Calu3 (cell line): Measurements from ENCODE around the gene FRMPD2. TPM values are rescaled to one million over a fixed set of nuclear protein-coding genes. Genes with fewer than 3 reads are reported as not detected.
"Not testable (repeated sequence)": the region's sequence is repeated elsewhere in the genome, so short reads cannot be mapped to it uniquely, and the experiment has no call there.

Experiments used
- BruUV-seq: library from RNA; stranded (reverse); fragments of 400-500 nt; replicated peaks from 2 replicates; lab custom pipeline; 2021; lab: Mats Ljungman, UMichigan
- CTCF ChIA-PET: fragments of 300-600 bp; sonication (Branson Sonifier 250); formaldehyde crosslinking; loops from one replicate; lab custom pipeline; 2022; ENCODE audit warnings: antibody characterized with exemption; lab: Charles Lee
- DNase-seq: peaks from one replicate; pipeline ENCODE4 v3.0.0; 2022
- H3K27ac Mint-ChIP-seq: one replicate; pipeline ENCODE4 v1.8.0; 2022; ENCODE audit warnings: mixed read lengths; ENCODE audit not compliant: unreplicated experiment
- H3K27me3 Mint-ChIP-seq: one replicate; pipeline ENCODE4 v1.8.0; 2022; ENCODE audit warnings: mixed read lengths; ENCODE audit not compliant: unreplicated experiment
- H3K36me3 Mint-ChIP-seq: one replicate; pipeline ENCODE4 v1.8.0; 2022; ENCODE audit warnings: mild to moderate bottlenecking, moderate library complexity, mixed read lengths; ENCODE audit not compliant: insufficient read depth, unreplicated experiment
- H3K4me1 Mint-ChIP-seq: one replicate; pipeline ENCODE4 v1.8.0; 2022; ENCODE audit warnings: mild to moderate bottlenecking, low read depth, mixed read lengths; ENCODE audit not compliant: unreplicated experiment
- H3K4me3 Mint-ChIP-seq: one replicate; pipeline ENCODE4 v1.8.0; 2022; ENCODE audit warnings: mild to moderate bottlenecking, low read depth, moderate library complexity, mixed read lengths; ENCODE audit not compliant: unreplicated experiment
- H3K9me3 Mint-ChIP-seq: one replicate; pipeline ENCODE4 v1.8.0; 2022; ENCODE audit warnings: low read depth, mixed read lengths; ENCODE audit not compliant: unreplicated experiment
- CTCF ChIP-seq: fragments of 200-600 bp; IDR thresholded peaks from one replicate; pipeline ENCODE4 v1.8.0; 2022; ENCODE audit warnings: antibody characterized with exemption; ENCODE audit not compliant: unreplicated experiment
- intact Hi-C: fragments of 100-400 bp; cut with micrococcal nuclease; formaldehyde crosslinking; loops from one replicate; pipeline ENCODE4 v1.10.0; 2022; ENCODE audit not compliant: unreplicated experiment
- total RNA-seq: library from RNA; stranded (reverse); gene quantifications from 2 replicates; pipeline ENCODE4 v1.2.3, GENCODE V29; 2022

The FRMPD2 gene
- total RNA-seq, 1 experiment from 2014 or later: 1.9 TPM

- no peak for DNase-seq
- Mint-ChIP-seq H3K9me3 (no peaks in the 10 kb centered on the region), H3K4me3 (no peak overlapping the region), H3K36me3 (peaks cover 2% of the 10 kb centered on the region), H3K27ac (no peak overlapping the region), H3K27me3 (peaks cover 8% of the 10 kb centered on the region), H3K4me1 (peaks cover 25% of the 10 kb centered on the region)
- intact Hi-C loops: no loop called here
- CTCF ChIA-PET: no interaction called here
- TF ChIP-seq CTCF: no peak
- BruUV-seq: no TSS peak
These were observed 80.9 kb downstream of the FRMPD2 start for GRCh38 chr10:48193556-48193955.

GRCh38 chr10:48192881-48193450, 81.5 kb downstream of the FRMPD2 start:
- Mint-ChIP-seq H3K4me3 (no peak overlapping the region), H3K9me3 (no peaks in the 10 kb centered on the region), H3K27ac (no peak overlapping the region), H3K27me3 (peaks cover 14% of the 10 kb centered on the region), H3K36me3 (peaks cover 4% of the 10 kb centered on the region), H3K4me1 (peaks cover 25% of the 10 kb centered on the region)
- no TSS peak for BruUV-seq
- TF ChIP-seq CTCF: no peak
- intact Hi-C loops: no loop called here
- DNase-seq: no peak
- CTCF ChIA-PET: no interaction called here

GRCh38 chr10:48187713-48188485, 86.6 kb downstream of the FRMPD2 start:
- H3K27me3 Mint-ChIP-seq: peaks cover 65% of the 10 kb centered on the region
- no peak overlapping the region for H3K27ac Mint-ChIP-seq
- peaks cover 4% of the 10 kb centered on the region for H3K36me3 Mint-ChIP-seq
- no peaks in the 10 kb centered on the region for H3K9me3 Mint-ChIP-seq
- H3K4me3 Mint-ChIP-seq: no peak overlapping the region
- BruUV-seq: no TSS peak
- no peaks in the 10 kb centered on the region for H3K4me1 Mint-ChIP-seq
- CTCF ChIA-PET: interaction anchor here (1.7 kb wide), 1 partner anchor 9 kb away, joined by 3 read pairs; no protein-coding TSS in a partner anchor
- intact Hi-C loops: no loop called here
- DNase-seq: no peak
- TF ChIP-seq CTCF: no peak

GRCh38 chr10:48187126-48187525, 87.4 kb downstream of the FRMPD2 start:
- H3K27me3 Mint-ChIP-seq: peaks cover 72% of the 10 kb centered on the region
- no peaks in the 10 kb centered on the region for H3K9me3 Mint-ChIP-seq
- no TSS peak for BruUV-seq
- DNase-seq: no peak
- no peak overlapping the region for H3K27ac Mint-ChIP-seq
- no peak overlapping the region for H3K4me3 Mint-ChIP-seq
- peaks cover 4% of the 10 kb centered on the region for H3K36me3 Mint-ChIP-seq
- CTCF ChIA-PET: interaction anchor here (1.7 kb wide), 1 partner anchor 10 kb away, joined by 3 read pairs; no protein-coding TSS in a partner anchor
- TF ChIP-seq CTCF: no peak
- no peaks in the 10 kb centered on the region for H3K4me1 Mint-ChIP-seq
- intact Hi-C loops: no loop called here

- CTCF ChIA-PET: interaction anchor here (1.7 kb wide), 1 partner anchor 10 kb away, joined by 3 read pairs; no protein-coding TSS in a partner anchor
- BruUV-seq, intact Hi-C loops, H3K4me3 Mint-ChIP-seq, DNase-seq, H3K27ac Mint-ChIP-seq, H3K9me3 Mint-ChIP-seq, H3K36me3 Mint-ChIP-seq, H3K4me1 Mint-ChIP-seq: not testable (repeated sequence)
- peaks cover 77% of the 10 kb centered on the region for H3K27me3 Mint-ChIP-seq
These were observed 88.2 kb downstream of the FRMPD2 start for GRCh38 chr10:48186264-48186804.
